Spinal cord (tissue), 10 donors: ENCODE measurements around the gene PRRG3. TPM values are rescaled to one million over a fixed set of nuclear protein-coding genes. Genes with fewer than 3 reads are reported as not detected.

Experiments
- DNase-seq, 6 donors: peaks; one replicate each; pipeline versions ENCODE4 v3.0.0 to v3.0.0-alpha.2; 2013 to 2015; ENCODE audit warnings: low spot score in 6 of 6, low read depth in 4 of 6
- H3K27ac ChIP-seq: one replicate; pipeline ENCODE4 v1.5.1; 2013; ENCODE audit warnings: low read depth, low read length, control low read depth
- H3K27me3 ChIP-seq: one replicate; pipeline ENCODE4 v1.6.1; 2013; ENCODE audit warnings: low read length; ENCODE audit not compliant: control insufficient read depth, insufficient read depth
- H3K36me3 ChIP-seq: one replicate; pipeline ENCODE4 v1.6.1; 2013; ENCODE audit warnings: low read length; ENCODE audit not compliant: control insufficient read depth, insufficient read depth
- H3K4me1 ChIP-seq: one replicate; pipeline ENCODE4 v1.6.1; 2013; ENCODE audit warnings: low read length; ENCODE audit not compliant: control insufficient read depth, insufficient read depth
- H3K4me3 ChIP-seq: one replicate; pipeline ENCODE4 v1.5.1; 2013; ENCODE audit warnings: low read depth, low read length, control low read depth
- H3K9me3 ChIP-seq: one replicate; pipeline ENCODE4 v1.6.1; 2013; ENCODE audit warnings: low read length; ENCODE audit not compliant: control insufficient read depth, insufficient read depth
- WGBS: methylation state at CpG from one replicate; pipeline ENCODE4 v1.1.5; 2013; ENCODE audit warnings: missing lambda C conversion rate; ENCODE audit not compliant: insufficient coverage; 5-methylcytosine and 5-hydroxymethylcytosine counted together
- long read RNA-seq, 4 donors: transcript quantifications; one replicate each; lab custom pipeline, GENCODE V29; 2026
- polyA plus RNA-seq, 2 donors: library from polyadenylated mRNA; unstranded; fragments of 120-200 nt; gene quantifications; one replicate each; pipeline ENCODE4 v1.2.1, GENCODE V29; 2013; ENCODE audit not compliant: insufficient read length in 2 of 2
- total RNA-seq, 2 donors: library from RNA; depleted of rRNA in 1 of 2; stranded (reverse); fragments of 120-200 nt in 1 of 2; fragments of >200 nt in 1 of 2; gene quantifications; one replicate each; pipeline versions ENCODE4 v1.2.3 to v1.2.4, GENCODE V29; 2013 to 2014
- donor health status: healthy.

Gene PRRG3
- total RNA-seq (1 to 10 TPM; 4.4 to 7.7 TPM), polyA plus RNA-seq (10 to 100 TPM; 10.3 to 16.0 TPM)
- long read RNA-seq, donor 1, partial matches to known transcripts, result 0 of 1 reads
- long read RNA-seq, donor 1, other reads (novel, unspliced or antisense), result 0 of 1 reads
- long read RNA-seq, donor 2, result 0 reads
- long read RNA-seq, donor 3, partial matches to known transcripts, result 0 of 1 reads
- long read RNA-seq, donor 3, other reads (novel, unspliced or antisense), result 0 of 1 reads
- long read RNA-seq, donor 4, result 0 reads

- 23% methylated on average over 91 of the region's 100 CpGs for whole genome bisulfite sequencing
- no peaks in the 10 kb centered on the region for H3K9me3 ChIP-seq
- H3K27ac ChIP-seq, result no peak within 1 kb of the TSS
- H3K36me3 ChIP-seq, result peaks cover 2% of the 10 kb centered on the region
- H3K27me3 ChIP-seq, result no peaks in the 10 kb centered on the region
- peaks cover 19% of the 10 kb centered on the region for H3K4me1 ChIP-seq
- H3K4me3 ChIP-seq, result peak within 1 kb of the TSS; percentile 26
- peak in 2 of 6 donors; percentile 41 to 68 for DNase-seq
Measured at GRCh38 chrX:151694661-151695582, at the start of gene PRRG3. PRRG3 (plus strand) TSS chrX:151695458; CDS start chrX:151698815, 3,357 bp downstream.

DNA sequence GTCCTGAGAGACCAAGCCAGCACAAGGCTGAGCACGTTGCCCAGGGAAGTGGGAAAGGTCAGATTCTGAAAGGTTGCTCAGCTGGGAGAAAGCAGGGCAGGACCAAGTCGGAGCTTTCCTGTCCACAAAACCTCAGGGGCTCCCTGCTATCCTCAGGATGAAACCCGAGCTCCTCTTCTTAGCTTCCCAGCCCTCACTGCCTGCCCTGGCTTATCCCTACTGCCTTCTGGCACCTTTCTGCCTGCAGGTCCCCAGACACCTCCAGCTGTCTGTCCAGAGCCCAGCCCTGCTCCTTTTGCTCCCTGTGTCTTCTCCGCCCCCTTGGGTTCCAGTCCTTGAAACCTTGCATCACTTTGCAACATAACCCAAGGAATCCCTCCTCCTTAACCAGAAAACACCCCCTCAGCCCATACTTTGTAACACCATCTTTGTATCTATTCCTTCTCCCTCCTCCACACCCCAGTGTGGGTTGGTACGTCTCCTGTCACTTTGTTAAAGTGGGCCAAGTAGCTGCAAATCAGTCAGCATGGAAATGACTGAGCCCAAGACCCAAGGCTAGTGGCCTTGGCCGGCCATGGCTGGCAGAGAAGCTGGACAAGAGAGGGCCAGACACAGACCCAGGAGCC lies 20.0 kb upstream of the PRRG3 start:
- H3K36me3 ChIP-seq, result no peaks in the 10 kb centered on the region
- H3K9me3 ChIP-seq, result no peaks in the 10 kb centered on the region
- H3K27me3 ChIP-seq, result no peaks in the 10 kb centered on the region
- 46% methylated on average over 6 of the region's 6 CpGs for WGBS
- no peak overlapping the region for H3K4me3 ChIP-seq
- DNase-seq, result no peak
- no peaks in the 10 kb centered on the region for H3K4me1 ChIP-seq
- H3K27ac ChIP-seq, result no peak overlapping the region

DNA sequence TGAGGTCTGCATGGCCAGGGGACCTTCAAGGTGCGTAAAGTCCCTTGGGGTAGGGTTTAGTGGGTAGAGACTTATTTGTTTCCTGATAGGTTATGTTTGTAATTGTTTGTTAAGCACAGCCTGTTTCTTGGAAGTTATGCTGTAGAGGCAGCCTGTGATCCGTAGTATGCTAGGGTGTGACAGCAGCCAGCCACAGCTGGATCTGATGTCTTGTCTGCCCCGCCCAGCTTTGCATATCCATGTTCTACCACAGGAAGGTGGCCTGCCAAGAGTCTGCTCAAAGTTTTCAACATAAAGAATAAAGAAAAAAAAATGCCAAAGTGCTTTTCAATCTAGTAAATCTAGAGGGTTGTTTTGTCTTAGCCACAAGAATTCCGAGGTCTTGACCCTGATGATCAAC lies 19.1 kb upstream of the PRRG3 start:
- H3K27ac ChIP-seq, result no peak overlapping the region
- no peaks in the 10 kb centered on the region for H3K9me3 ChIP-seq
- WGBS, result 52% methylated on average over 3 of the region's 4 CpGs
- no peaks in the 10 kb centered on the region for H3K27me3 ChIP-seq
- no peak overlapping the region for H3K4me3 ChIP-seq
- no peaks in the 10 kb centered on the region for H3K4me1 ChIP-seq
- H3K36me3 ChIP-seq, result no peaks in the 10 kb centered on the region
- no peak for DNase-seq

DNA sequence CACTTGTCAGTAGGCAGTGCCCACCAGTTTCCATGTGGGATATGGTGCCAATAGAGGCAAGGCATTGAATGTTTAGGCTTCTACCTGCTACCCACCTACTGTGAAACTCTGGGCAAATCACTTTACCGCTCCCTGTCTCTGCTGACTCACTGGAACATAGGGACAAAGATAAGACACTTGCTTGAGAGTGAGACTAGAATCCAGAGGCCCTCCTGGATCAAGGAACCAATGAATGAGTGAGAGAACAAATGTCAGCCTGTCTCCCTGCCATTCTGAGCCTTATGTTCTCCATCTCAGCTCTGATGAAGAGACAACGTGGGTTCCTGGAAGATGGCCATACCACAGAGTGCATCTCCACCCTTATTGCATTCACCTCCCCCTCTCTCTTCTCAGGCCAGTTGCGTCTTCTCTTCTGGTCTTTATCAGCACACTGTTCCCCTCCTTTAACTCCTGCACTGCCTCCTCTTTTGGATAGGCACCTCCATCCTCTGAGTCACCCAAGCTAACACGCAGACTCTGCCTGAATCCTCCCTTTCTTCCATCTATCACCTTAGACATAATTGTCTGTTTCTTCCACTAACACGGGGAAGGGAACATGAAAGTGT lies 15.4 kb upstream of the PRRG3 start:
- Histone ChIP-seq H3K4me3 (no peak overlapping the region), H3K36me3 (no peaks in the 10 kb centered on the region), H3K4me1 (no peaks in the 10 kb centered on the region), H3K27ac (no peak overlapping the region), H3K27me3 (no peaks in the 10 kb centered on the region), H3K9me3 (no peaks in the 10 kb centered on the region)
- 67% methylated on average over 3 of the region's 5 CpGs for WGBS
- DNase-seq, result no peak

DNA sequence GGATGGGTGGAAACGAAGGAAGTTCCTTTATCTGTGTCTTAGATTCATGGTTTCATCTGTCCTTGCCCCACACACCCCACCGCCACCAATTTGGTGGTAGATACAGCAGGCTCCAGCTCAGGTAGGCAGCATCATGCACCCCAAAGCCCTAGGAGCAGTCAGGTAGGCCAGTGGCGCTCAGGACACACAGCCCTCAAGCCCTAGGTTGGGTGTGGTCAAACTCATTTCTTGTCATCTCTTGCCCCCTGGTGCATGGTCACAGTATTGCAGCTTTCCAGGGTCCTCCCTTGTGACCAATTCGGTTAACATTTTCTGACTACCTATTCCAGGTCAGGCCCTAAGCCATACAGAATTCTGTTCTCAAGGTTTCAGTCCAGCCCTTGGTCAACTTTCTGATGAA lies 14.5 kb upstream of the PRRG3 start:
- no peaks in the 10 kb centered on the region for H3K36me3 ChIP-seq
- no peaks in the 10 kb centered on the region for H3K4me1 ChIP-seq
- H3K27ac ChIP-seq, result no peak overlapping the region
- DNase-seq, result peak in 2 of 6 donors; percentile 27 to 39
- no peaks in the 10 kb centered on the region for H3K27me3 ChIP-seq
- no peak overlapping the region for H3K4me3 ChIP-seq
- WGBS, result 21% methylated on average over 2 of the region's 4 CpGs
- H3K9me3 ChIP-seq, result no peaks in the 10 kb centered on the region

GRCh38 chrX:151687635-151688034 lies 7.6 kb upstream of the PRRG3 start:
- no peaks in the 10 kb centered on the region for H3K9me3 ChIP-seq
- no peak overlapping the region for H3K27ac ChIP-seq
- DNase-seq, result no peak
- no peak overlapping the region for H3K4me3 ChIP-seq
- no peaks in the 10 kb centered on the region for H3K27me3 ChIP-seq
- no peaks in the 10 kb centered on the region for H3K4me1 ChIP-seq
- no peaks in the 10 kb centered on the region for H3K36me3 ChIP-seq

DNA sequence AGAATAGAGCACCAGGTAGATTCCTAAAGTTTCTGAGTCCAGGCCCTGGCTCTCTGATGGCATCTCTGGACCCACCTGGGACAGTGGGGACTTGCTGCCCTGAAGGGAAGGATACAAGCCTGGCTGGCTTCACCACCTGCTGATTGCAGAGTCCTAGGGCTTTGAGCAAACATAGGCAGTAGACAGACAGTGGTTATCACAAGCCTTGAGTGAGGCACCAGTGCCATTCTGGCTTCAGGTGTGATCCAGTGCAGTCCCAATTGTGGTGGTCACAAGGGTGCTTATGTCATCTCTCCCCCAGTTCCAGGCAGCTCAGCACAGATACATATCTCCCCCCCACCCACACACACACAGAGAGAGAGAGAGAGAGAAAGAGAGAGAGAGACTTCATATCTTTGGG lies 6.6 kb upstream of the PRRG3 start:
- H3K36me3 ChIP-seq, result no peaks in the 10 kb centered on the region
- no peaks in the 10 kb centered on the region for H3K9me3 ChIP-seq
- DNase-seq, result no peak
- no peaks in the 10 kb centered on the region for H3K27me3 ChIP-seq
- no peak overlapping the region for H3K27ac ChIP-seq
- H3K4me3 ChIP-seq, result no peak overlapping the region
- H3K4me1 ChIP-seq, result no peaks in the 10 kb centered on the region

GRCh38 chrX:151692825-151693224 lies 2.4 kb upstream of the PRRG3 start:
- WGBS, result 87% methylated on average over 6 of the region's 6 CpGs
- Histone ChIP-seq H3K4me1 (peaks cover 19% of the 10 kb centered on the region), H3K9me3 (no peaks in the 10 kb centered on the region), H3K36me3 (no peaks in the 10 kb centered on the region), H3K27me3 (no peaks in the 10 kb centered on the region), H3K4me3 (no peak overlapping the region), H3K27ac (no peak overlapping the region)
- no peak for DNase-seq

DNA sequence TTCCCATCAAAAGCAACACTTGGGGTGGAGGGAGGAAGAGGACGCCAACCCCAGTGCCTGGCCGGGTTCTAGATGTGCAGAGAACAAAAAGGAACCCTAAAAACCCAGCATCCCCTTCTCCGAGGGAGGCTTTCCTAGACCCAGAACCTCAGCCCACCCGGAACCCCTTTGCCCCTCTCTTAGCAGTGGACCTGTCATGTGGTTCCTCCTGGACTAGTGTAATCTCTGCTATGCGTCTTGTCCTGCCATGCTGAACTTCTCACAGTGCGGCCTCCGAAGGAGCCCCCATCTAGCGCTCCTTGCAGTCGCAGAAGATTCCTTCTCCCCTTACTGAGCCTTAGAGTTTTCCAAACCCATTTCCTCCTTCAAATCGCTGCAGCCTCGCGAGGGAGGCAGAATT lies 1.1 kb upstream of the PRRG3 start:
- Histone ChIP-seq H3K27me3 (no peaks in the 10 kb centered on the region), H3K9me3 (no peaks in the 10 kb centered on the region)

More for the DNA sequence above, 1.1 kb upstream of the PRRG3 start:
- DNase-seq, result no peak
- Histone ChIP-seq H3K27ac (no peak overlapping the region), H3K4me1 (peaks cover 19% of the 10 kb centered on the region), H3K4me3 (no peak overlapping the region), H3K36me3 (no peaks in the 10 kb centered on the region)
- WGBS, result 70% methylated on average over 7 of the region's 12 CpGs
